ENCODE measurements around the gene MAP3K6. TPM values are rescaled to one million over a fixed set of nuclear protein-coding genes. Genes with fewer than 3 reads are reported as not detected.
A peak's percentile ranks its signal among the peaks of the same experiment; 100 is the strongest.

Gene MAP3K6
- total RNA-seq, 1 experiment from 2014 or later = 15.2 TPM

- DNase-seq (ENCODE audit: low read depth) = no peak
- in situ Hi-C loops (cut with HindIII; ENCODE audit: low pct_unique_long_range_greater_than_20kb, low sequenced_read_pairs) = no loop called here
These were observed 19.7 kb downstream of the MAP3K6 start for GRCh38 chr1:27346991-27347624.

DNA sequence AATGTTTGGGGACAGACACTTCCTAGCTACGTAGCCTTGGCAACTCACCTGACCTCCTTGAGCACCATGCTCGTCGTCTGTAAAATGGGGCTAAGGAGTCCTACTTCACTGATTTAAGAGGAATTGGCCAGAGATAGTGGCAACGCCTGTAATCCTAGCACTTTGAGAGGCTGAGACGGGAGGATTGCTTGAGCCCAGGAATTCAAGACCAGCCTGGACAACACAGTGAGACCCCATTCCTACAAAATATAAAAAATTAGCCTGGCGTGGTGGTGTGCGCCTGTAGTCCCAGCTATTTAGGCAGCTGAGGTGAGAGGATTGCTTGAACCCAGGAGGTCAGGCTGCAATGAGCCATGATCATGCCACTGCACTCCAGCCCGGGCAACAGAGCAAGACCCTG lies 20.4 kb downstream of the MAP3K6 start:
- DNase-seq (ENCODE audit: low read depth) = no peak
- in situ Hi-C loops (cut with HindIII; ENCODE audit: low pct_unique_long_range_greater_than_20kb, low sequenced_read_pairs) = no loop called here

- DNase-seq (ENCODE audit: low read depth) = no peak
- in situ Hi-C loops (cut with HindIII; ENCODE audit: low pct_unique_long_range_greater_than_20kb, low sequenced_read_pairs) = no loop called here
These were observed 21.5 kb downstream of the MAP3K6 start for GRCh38 chr1:27345272-27345671.

- DNase-seq (ENCODE audit: low read depth) = no peak
- in situ Hi-C loops (cut with HindIII; ENCODE audit: low pct_unique_long_range_greater_than_20kb, low sequenced_read_pairs) = no loop called here
These were observed 23.1 kb downstream of the MAP3K6 start for GRCh38 chr1:27343639-27344025.

DNA sequence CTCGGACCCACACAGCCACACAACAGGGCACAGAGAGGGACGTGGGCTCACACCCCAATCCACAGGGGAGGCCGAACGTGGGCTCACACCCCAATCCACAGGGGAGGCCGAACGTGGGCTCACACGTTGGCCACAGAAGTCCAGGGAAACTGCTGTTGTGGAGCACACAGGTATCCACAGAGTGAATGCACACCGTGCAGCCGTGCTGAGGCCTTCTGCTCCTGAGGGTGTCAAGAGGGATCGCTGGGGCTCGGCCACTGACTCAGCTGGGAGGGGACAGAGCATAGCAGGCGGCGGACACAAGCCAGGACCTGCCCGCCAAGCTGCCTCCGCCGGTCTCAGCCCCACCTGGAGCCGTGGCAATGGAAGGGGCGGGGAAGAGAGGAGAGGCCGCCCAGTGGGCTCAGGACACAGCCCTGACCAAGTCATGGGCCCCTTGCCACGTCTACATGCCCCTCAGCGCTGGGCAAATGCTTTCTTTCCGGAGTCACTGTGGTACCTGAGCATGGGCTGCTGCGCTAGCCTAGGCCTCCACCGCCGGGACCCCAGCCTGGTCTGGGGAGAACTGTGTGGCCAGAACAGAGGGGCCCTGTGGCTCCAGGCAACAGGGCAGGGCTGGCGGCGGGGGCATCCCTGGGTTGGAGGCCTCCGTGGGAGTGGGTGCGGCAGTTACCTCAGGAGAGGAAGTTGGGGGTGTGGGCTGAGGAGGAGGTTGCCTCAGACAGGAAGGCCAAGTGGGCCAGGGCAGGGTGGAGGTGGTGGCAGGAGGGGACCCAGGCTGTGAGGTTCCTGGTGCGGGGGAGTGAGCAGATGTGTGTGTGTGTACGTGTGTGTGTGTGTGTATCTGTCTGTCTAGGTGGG lies 23.8 kb downstream of the MAP3K6 start:
- in situ Hi-C loops (cut with HindIII; ENCODE audit: low pct_unique_long_range_greater_than_20kb, low sequenced_read_pairs) = no loop called here
- DNase-seq (ENCODE audit: low read depth) = peak; percentile 86

DNA sequence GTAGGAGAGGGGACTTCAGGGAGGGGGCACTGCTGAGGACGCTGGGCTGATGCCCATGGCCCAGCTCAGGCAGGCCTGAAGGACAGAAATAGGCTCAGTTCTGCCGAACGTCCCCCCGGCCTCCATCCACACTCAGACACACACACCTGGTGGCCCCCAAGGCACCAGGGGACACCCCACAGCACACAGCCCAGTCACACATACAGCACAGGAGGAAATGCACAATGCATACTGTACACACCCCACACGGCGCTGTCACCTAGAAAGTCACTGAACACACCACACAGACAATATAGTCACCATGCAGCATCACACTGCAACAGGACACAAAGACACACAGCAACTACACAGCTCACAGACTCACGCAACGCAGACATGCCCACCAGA lies 24.4 kb downstream of the MAP3K6 start:
- no peak for DNase-seq (ENCODE audit: low read depth)
- in situ Hi-C loops (cut with HindIII; ENCODE audit: low pct_unique_long_range_greater_than_20kb, low sequenced_read_pairs) = no loop called here

DNA sequence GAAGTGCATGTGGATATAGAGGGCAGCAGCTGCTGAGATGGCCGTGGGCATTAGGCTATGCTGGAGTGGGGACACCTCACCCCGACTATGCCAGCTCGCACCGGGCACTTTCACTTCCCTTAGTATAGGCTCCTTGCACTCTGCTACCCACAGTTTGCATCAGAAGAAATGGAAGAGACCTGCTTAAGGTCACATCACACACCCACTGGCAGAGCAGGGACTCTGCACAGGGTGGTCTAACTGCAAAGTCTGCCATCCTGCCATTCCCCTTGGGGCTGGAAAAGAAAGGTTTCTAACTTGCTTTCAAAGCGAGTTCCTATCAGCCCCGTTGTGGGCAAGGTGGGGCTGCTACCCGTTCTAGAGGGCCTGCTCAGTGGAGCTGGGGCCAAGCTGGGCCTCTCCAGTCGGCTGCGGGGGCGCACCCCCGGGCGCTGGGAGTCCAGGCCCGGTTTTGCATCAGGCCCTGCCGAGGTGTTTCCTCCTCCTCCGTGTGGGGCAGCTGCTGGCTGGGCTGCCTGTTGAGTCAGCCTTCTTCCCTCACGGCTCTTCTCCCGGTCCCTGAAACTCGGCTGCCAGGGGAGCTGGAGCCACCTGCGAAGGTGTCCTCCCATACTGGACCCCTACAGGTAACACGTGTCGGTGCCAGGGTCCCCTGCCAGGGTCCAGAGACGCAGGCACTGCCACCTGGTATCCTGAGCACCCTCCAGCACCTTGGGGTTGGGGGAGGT lies 25.1 kb downstream of the MAP3K6 start, which contains the start of gene SYTL1:
SYTL1 (plus strand) TSS at position 498 of the 728 bp plus-strand sequence. CDS start 3,313 bp downstream, outside the sequence.
- in situ Hi-C loops (cut with HindIII; ENCODE audit: low pct_unique_long_range_greater_than_20kb, low sequenced_read_pairs) = no loop called here
- DNase-seq (ENCODE audit: low read depth) = peak; percentile 76

DNA sequence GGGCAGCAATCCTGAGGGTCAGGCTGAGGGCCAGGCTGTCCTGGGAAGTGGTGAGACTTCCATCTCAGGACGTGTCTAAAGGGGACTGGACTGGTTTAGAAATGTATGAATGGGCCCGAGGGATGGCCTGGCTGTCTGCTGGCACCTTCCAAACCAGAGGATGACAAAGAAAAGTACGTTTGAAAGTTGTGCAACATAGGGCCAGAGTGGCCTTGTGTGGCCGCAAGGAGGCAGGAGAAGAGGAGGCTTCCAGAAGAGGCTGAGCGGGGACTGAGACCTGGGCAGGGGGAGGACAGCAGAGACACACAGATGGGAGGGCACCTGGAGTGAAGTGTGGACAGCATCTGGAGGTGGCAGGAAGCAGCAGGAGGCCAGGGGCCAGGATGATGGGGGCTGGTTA lies 27.5 kb downstream of the MAP3K6 start:
- in situ Hi-C loops (cut with HindIII; ENCODE audit: low pct_unique_long_range_greater_than_20kb, low sequenced_read_pairs) = no loop called here
- no peak for DNase-seq (ENCODE audit: low read depth)

GRCh38 chr1:27338751-27339150 lies 28.0 kb downstream of the MAP3K6 start:
- in situ Hi-C loops (cut with HindIII; ENCODE audit: low pct_unique_long_range_greater_than_20kb, low sequenced_read_pairs) = no loop called here

GRCh38 chr1:27336756-27337155 lies 30.0 kb downstream of the MAP3K6 start:
- in situ Hi-C loops (cut with HindIII; ENCODE audit: low pct_unique_long_range_greater_than_20kb, low sequenced_read_pairs) = no loop called here
- DNase-seq (ENCODE audit: low read depth) = no peak

More at GRCh38 chr1:27338751-27339150, 28.0 kb downstream of the MAP3K6 start:
- DNase-seq (ENCODE audit: low read depth) = no peak

- in situ Hi-C loops (cut with HindIII; ENCODE audit: low pct_unique_long_range_greater_than_20kb, low sequenced_read_pairs) = no loop called here
- DNase-seq (ENCODE audit: low read depth) = no peak
These were observed 31.0 kb downstream of the MAP3K6 start for GRCh38 chr1:27335506-27336422.

DNA sequence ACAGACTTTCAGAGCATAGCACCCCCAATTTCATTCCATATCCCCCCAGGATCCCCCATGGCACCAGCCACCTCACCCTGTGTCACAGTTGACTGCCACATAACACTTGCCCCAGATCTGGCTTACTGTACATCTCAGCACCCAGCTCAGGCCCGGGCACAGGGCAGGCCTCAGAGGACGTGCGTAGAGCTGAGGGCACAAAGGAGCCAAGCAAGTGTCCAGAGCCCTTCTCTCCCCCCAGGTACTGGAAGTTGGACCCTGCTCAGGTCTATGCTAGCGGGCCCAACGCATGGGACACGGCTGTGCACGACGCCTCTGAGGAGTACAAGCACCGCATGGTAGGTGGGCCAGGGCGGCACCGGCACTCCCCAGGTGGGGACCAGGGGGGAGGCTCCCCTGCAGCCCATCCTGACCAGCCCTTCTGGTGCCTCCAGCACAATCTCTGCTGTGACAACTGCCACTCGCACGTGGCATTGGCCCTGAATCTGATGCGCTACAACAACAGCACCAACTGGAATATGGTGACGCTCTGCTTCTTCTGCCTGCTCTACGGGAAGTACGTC lies 33.0 kb downstream of the MAP3K6 start:
- DNase-seq (ENCODE audit: low read depth) = no peak
- in situ Hi-C loops (cut with HindIII; ENCODE audit: low pct_unique_long_range_greater_than_20kb, low sequenced_read_pairs) = no loop called here

DNA sequence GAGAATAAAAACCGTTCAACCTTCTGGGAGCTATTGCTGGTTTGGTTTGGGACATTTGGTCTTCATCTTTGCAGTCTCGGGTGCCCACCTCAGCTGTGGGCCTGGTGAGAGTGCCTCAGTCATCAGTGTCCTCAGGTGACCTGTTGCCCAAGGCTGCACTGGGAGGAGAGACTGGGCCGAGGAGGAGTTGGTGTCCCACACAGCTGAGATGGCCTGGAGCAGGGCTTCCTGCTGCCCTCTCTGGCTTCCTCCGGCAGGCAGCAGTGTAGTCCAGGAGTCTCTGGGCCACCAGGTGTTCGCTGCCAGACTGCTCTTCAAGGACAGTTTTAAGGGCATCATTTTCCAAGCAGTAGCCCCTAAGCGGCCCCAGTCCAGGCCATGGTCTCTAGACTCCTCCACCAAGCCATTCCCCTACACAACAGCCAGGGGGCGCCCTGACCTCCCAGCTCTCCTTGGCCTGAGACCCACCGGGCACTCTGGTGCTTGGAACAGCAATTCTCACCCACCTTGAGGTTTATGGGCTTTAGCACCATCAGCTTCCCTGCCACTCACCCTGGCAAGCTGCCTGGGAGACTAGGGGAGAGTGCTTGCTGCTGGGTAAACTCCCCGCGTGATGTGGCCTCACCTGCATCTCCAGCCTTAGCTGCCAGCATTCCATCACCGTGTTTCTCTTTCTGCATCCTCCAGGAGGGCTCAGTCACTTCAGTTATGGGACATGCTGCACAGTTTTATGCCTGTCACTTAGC lies 34.1 kb downstream of the MAP3K6 start:
- in situ Hi-C loops (cut with HindIII; ENCODE audit: low pct_unique_long_range_greater_than_20kb, low sequenced_read_pairs) = no loop called here
- DNase-seq (ENCODE audit: low read depth) = no peak

DNA sequence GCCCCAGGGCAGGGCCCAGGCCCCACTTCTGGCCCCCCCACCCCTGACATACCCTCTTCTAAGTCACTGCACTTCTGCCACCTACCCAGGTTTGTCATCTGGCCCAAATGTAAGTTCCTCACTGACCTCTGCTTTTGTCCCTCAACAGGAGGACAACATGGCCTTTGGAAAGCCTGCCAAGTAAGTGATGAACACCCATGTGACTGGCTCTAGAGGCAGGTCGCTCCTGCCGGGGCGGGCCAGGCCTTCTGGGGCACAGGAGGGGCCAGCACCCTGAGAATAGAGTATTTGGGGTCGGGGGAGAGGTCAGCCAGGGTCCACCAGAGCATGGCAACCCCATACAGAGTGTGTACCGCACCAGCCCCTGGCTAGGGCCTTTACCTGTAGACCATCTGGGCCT lies 34.8 kb downstream of the MAP3K6 start:
- no peak for DNase-seq (ENCODE audit: low read depth)
- in situ Hi-C loops (cut with HindIII; ENCODE audit: low pct_unique_long_range_greater_than_20kb, low sequenced_read_pairs) = no loop called here

GRCh38 chr1:27331426-27331825 lies 35.3 kb downstream of the MAP3K6 start:
- DNase-seq (ENCODE audit: low read depth) = no peak
- in situ Hi-C loops (cut with HindIII; ENCODE audit: low pct_unique_long_range_greater_than_20kb, low sequenced_read_pairs) = no loop called here

DNA sequence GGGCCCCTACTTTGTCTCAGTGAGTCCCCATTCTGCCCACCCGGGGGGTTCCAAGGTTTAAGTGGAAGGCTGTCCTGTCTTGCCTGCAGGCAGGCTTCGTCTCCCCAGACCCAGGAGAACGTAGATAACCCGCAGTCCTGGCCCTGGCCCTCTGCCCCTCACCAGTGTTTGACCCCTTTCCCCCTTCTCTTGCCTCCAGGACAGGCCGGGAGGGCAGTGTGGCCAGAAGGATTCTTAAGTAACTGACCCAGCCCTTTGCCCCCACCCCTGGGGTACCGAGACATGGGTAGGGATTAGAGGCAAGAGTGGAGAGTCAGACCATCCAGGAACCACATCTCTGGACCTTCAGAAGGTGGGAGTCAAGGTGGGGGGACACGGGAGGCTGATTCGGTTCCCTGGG lies 36.0 kb downstream of the MAP3K6 start:
- in situ Hi-C loops (cut with HindIII; ENCODE audit: low pct_unique_long_range_greater_than_20kb, low sequenced_read_pairs) = no loop called here
- no peak for DNase-seq (ENCODE audit: low read depth)

DNA sequence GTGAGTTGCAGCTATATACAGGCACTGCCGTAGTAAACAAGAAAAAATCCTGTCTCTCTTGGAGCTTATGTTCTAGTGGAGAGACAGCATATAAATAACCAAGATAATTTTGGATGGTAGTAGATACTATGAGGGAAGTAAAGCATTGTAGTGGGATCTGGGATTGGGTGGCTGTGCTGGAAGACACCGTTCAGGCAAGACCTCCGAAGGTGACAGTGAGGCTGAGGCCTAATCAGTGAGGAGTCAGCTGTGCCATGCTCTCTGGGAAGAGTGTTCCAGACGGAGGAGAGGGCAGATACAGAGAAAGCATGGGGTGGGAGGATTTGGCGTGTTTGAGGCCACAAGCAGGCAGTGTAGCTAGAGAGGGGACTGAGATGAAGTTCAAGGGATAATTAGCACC lies 38.8 kb downstream of the MAP3K6 start:
- in situ Hi-C loops (cut with HindIII; ENCODE audit: low pct_unique_long_range_greater_than_20kb, low sequenced_read_pairs) = no loop called here
- DNase-seq (ENCODE audit: low read depth) = no peak

Measured in Caki2 (cell line).